SK-N-SH (cell line): ENCODE measurements around the gene SLC25A28. TPM values are rescaled to one million over a fixed set of nuclear protein-coding genes. Genes with fewer than 3 reads are reported as not detected.
"Not testable (repeated sequence)": the region's sequence is repeated elsewhere in the genome, so short reads cannot be mapped to it uniquely, and the experiment has no call there.

Experiments
- CTCF ChIA-PET: fragments of 300-600, 350-600 bp; formaldehyde crosslinking; extraction: SDS; loops from one replicate; lab custom pipeline; 2021; lab: Yijun Ruan, JAX
- POLR2A ChIA-PET: fragments of 350-600 bp; sonication (Branson Sonifier 250); formaldehyde crosslinking; extraction: SDS; loops from one replicate; lab custom pipeline; 2020; ENCODE audit warnings: antibody characterized with exemption, inconsistent platforms; lab: Yijun Ruan, JAX
- DNase-seq: peaks from one replicate; pipeline ENCODE4 v3.0.0; 2012
- H2AFZ ChIP-seq: fragments of 200-600 bp; sonication (generic); 2 replicates; pipeline ENCODE4 v1.8.1; 2016; ENCODE audit warnings: antibody characterized with exemption, mild to moderate bottlenecking, low read depth
- H3F3A ChIP-seq: fragments of 200-600 bp; sonication (generic); replicated peaks from 2 replicates; pipeline ENCODE3; 2016; ENCODE audit warnings: antibody characterized with exemption, mild to moderate bottlenecking; ENCODE audit not compliant: insufficient read depth
- H3K27ac ChIP-seq, 2 experiments: fragments of 200-500 bp in 1 of 2; fragments of 200-600 bp in 1 of 2; sonication (Bioruptor generic) in 1 of 2; sonication (generic), shearing (Covaris generic) in 1 of 2; 2 replicates each; pipeline versions ENCODE4 v1.5.1 to v1.6.1; 2014 to 2016; ENCODE audit warnings: low read depth in 2 of 2, inconsistent platforms in 1 of 2, low read length in 1 of 2, mild to moderate bottlenecking in 1 of 2, mixed read lengths in 1 of 2
- H3K27me3 ChIP-seq: fragments of 200-600 bp; sonication (generic), shearing (Covaris generic); 2 replicates; pipeline ENCODE4 v1.6.1; 2016; ENCODE audit warnings: mixed run types; ENCODE audit not compliant: insufficient read depth
- H3K36me3 ChIP-seq, 2 experiments: fragments of 200-500 bp in 1 of 2; fragments of 200-600 bp in 1 of 2; sonication (Bioruptor generic) in 1 of 2; sonication (generic) in 1 of 2; replicated peaks in 1 of 2; 2 replicates each; pipeline versions ENCODE3 to v1.5.1; 2014 to 2016; ENCODE audit warnings: low read length in 1 of 2, mild to moderate bottlenecking in 1 of 2; ENCODE audit not compliant: insufficient read depth in 2 of 2, control insufficient read depth in 1 of 2
- H3K4me1 ChIP-seq, 2 experiments: fragments of 200-500 bp in 1 of 2; fragments of 200-600 bp in 1 of 2; sonication (Bioruptor generic) in 1 of 2; sonication (generic), shearing (Covaris generic) in 1 of 2; 2 replicates each; pipeline versions ENCODE4 v1.5.1 to v1.6.1; 2014 to 2016; ENCODE audit warnings: low read depth in 1 of 2, low read length in 1 of 2, mixed run types in 1 of 2; ENCODE audit not compliant: insufficient read depth in 2 of 2, control insufficient read depth in 1 of 2
- H3K4me2 ChIP-seq: fragments of 200-600 bp; sonication (generic), shearing (Covaris generic); 2 replicates; pipeline ENCODE4 v1.6.1; 2017; ENCODE audit warnings: mixed run types
- H3K4me3 ChIP-seq, 2 experiments: fragments of 200-500 bp in 1 of 2; fragments of 200-600 bp in 1 of 2; sonication (Bioruptor generic) in 1 of 2; sonication (generic), shearing (Covaris generic) in 1 of 2; 2 replicates each; pipeline versions ENCODE4 v1.5.1 to v1.8.1; 2014 to 2016; ENCODE audit warnings: low read depth in 2 of 2, inconsistent platforms in 1 of 2, low read length in 1 of 2, mild to moderate bottlenecking in 1 of 2, mixed read lengths in 1 of 2, moderate library complexity in 1 of 2
- H3K79me2 ChIP-seq: fragments of 200-600 bp; sonication (generic); 2 replicates; pipeline ENCODE4 v1.8.1; 2017; ENCODE audit warnings: mild to moderate bottlenecking; ENCODE audit not compliant: insufficient read depth
- H3K9ac ChIP-seq: fragments of 200-600 bp; sonication (generic); 2 replicates; pipeline ENCODE4 v1.6.1; 2017; ENCODE audit warnings: mixed run types
- H3K9me2 ChIP-seq: fragments of 200-600 bp; sonication (generic); 2 replicates; pipeline ENCODE4 v1.6.1; 2017; ENCODE audit warnings: mixed run types
- H3K9me3 ChIP-seq: fragments of 200-600 bp; sonication (generic); 2 replicates; pipeline ENCODE4 v1.6.1; 2017; ENCODE audit warnings: mixed run types, mild to moderate bottlenecking, moderate library complexity
- H4K20me1 ChIP-seq: fragments of 200-600 bp; sonication (generic); 2 replicates; pipeline ENCODE4 v1.6.1; 2017; ENCODE audit warnings: mild to moderate bottlenecking, mixed run types; ENCODE audit not compliant: insufficient read depth
- CHD2 ChIP-seq: fragments of 150-350 bp; IDR thresholded peaks from 2 replicates; pipeline ENCODE4 v1.6.1; 2018; ENCODE audit warnings: low read length; ENCODE audit not compliant: partially characterized antibody
- ELF1 ChIP-seq: IDR thresholded peaks from 2 replicates; pipeline ENCODE4 v1.4.0; 2012
- FOSL2 ChIP-seq: IDR thresholded peaks from 2 replicates; pipeline ENCODE4 v1.4.0; 2012; ENCODE audit warnings: low read depth, mild to moderate bottlenecking, moderate library complexity, borderline replicate concordance
- FOXM1 ChIP-seq: IDR thresholded peaks from 2 replicates; pipeline ENCODE4 v1.4.0; 2012; ENCODE audit warnings: low read depth, mild to moderate bottlenecking
- GATA2 ChIP-seq: sonication (generic); formaldehyde crosslinking; IDR thresholded peaks from 2 replicates; pipeline ENCODE4 v1.5.0; 2020; ENCODE audit warnings: mild to moderate bottlenecking, missing genetic modification reagents
- PBX3 ChIP-seq: IDR thresholded peaks from 2 replicates; pipeline ENCODE4; 2012
- RAD21 ChIP-seq: IDR thresholded peaks from 2 replicates; pipeline ENCODE4 v1.6.1; 2012; ENCODE audit warnings: mild to moderate bottlenecking, low read length
- RCOR1 ChIP-seq: fragments of 150-350 bp; IDR thresholded peaks from 2 replicates; pipeline ENCODE4 v1.6.1; 2017; ENCODE audit warnings: antibody characterized with exemption, low read length
- REST ChIP-seq: IDR thresholded peaks from 2 replicates; pipeline ENCODE4 v1.6.1; 2012; ENCODE audit warnings: mild to moderate bottlenecking, low read depth, low read length, moderate library complexity
- SIN3A ChIP-seq: IDR thresholded peaks from 2 replicates; pipeline ENCODE4 v1.6.1; 2012; ENCODE audit warnings: low read depth, mild to moderate bottlenecking, low read length, moderate library complexity, borderline replicate concordance
- TCF12 ChIP-seq: IDR thresholded peaks from 2 replicates; pipeline ENCODE4 v1.4.0; 2012
- TEAD4 ChIP-seq: IDR thresholded peaks from 2 replicates; pipeline ENCODE4 v1.4.0; 2012; ENCODE audit warnings: mild to moderate bottlenecking, borderline replicate concordance; ENCODE audit not compliant: insufficient read depth
- WGBS: methylation state at CpG from one replicate; pipeline ENCODE4 v1.1.6; 2017; ENCODE audit warnings: low lambda C conversion rate; 5-methylcytosine and 5-hydroxymethylcytosine counted together
- polyA plus RNA-seq, 3 experiments: library from polyadenylated mRNA; depleted of rRNA; stranded (reverse); fragments of >200 nt; gene quantifications; 2 replicates each; pipeline ENCODE4 v1.2.3, GENCODE V29; 2012
- TF ChIP-seq, protein P1 (sequence below): fragments of 150-350 bp; IDR thresholded peaks from 2 replicates; pipeline ENCODE4 v1.6.1; 2017; ENCODE audit warnings: antibody characterized with exemption, low read length, low read depth, borderline replicate concordance

The SLC25A28 gene
- polyA plus RNA-seq, 1 of the 3 experiments (the other 2 are of a cell fraction): 23.8 TPM

GRCh38 chr10:99598011-99598410 lies 22.2 kb downstream of the SLC25A28 start (continued):
- TF ChIP-seq REST (no peak), FOSL2 (no peak)

- H3K9ac ChIP-seq, H3K4me1 ChIP-seq, DNase-seq, POLR2A ChIA-PET, H3K4me3 ChIP-seq, H3K9me2 ChIP-seq, H2AFZ ChIP-seq, H3K9me3 ChIP-seq, H4K20me1 ChIP-seq, H3K36me3 ChIP-seq, H3F3A ChIP-seq, H3K27ac ChIP-seq, H3K4me2 ChIP-seq, H3K79me2 ChIP-seq: not testable (repeated sequence)
- CTCF ChIA-PET: interaction anchor here (1.0 kb wide), 1 partner anchor 36 kb away, joined by 3 read pairs; no protein-coding TSS in a partner anchor
- H3K27me3 ChIP-seq: peaks cover 16% of the 10 kb centered on the region; the same call in 1 of the 2 replicates
- WGBS: 25% methylated on average over 4 of the region's 4 CpGs
Measured at GRCh38 chr10:99596708-99597107, 23.5 kb downstream of the SLC25A28 start.

DNA sequence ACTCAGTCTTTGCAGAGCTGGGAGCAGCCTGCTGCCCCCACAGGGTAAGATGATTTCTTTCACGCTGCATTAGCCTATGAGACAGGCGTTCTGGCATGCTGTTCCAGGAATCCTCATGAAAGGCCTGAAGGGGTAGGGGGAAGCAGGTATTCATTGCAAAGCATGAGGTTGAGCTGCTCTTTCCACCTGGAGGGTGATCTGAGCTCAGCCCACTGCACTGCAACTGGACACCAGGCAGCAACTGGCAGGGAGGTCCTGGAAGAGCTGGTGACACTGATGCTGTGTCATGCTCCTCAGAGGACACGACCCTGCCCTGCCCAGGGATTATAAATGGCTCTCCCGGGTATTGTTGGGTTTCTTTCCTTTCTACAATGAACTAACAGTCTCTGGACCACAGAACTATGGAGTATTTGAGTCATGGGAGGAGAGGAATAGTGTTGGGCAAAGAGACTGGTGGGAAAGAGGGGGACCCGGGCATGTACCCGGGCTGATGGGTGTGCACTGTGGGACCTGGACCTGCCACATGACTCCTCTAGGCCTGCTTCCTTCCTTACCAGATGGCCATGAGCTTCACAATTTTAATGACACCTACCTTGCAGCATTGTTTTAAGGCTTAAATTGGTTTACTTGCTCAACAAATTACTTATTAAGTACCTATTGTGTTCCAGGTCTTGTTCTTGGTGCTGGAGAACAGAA lies 24.3 kb downstream of the SLC25A28 start:
- ChIA-PET CTCF (interaction anchor here (1.0 kb wide), 2 partner anchors 35 to 44 kb away, joined by 3 to 4 read pairs; no protein-coding TSS in a partner anchor), POLR2A (no interaction called here)
- TF ChIP-seq RCOR1: no peak
- TF ChIP-seq TEAD4: no peak
- TF ChIP-seq SIN3A: no peak
- TF ChIP-seq PBX3: no peak
- no peak for TF ChIP-seq GATA2 (CRISPR knock-in tag)
- TF ChIP-seq FOXM1: no peak
- TF ChIP-seq, protein P1, sequence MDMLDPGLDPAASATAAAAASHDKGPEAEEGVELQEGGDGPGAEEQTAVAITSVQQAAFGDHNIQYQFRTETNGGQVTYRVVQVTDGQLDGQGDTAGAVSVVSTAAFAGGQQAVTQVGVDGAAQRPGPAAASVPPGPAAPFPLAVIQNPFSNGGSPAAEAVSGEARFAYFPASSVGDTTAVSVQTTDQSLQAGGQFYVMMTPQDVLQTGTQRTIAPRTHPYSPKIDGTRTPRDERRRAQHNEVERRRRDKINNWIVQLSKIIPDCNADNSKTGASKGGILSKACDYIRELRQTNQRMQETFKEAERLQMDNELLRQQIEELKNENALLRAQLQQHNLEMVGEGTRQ: no peak
- TF ChIP-seq CHD2: no peak
- TF ChIP-seq ELF1: no peak
- no peak for TF ChIP-seq TCF12
- no peak for TF ChIP-seq RAD21
- Histone ChIP-seq H3K36me3 (no peaks in the 10 kb centered on the region), H3K4me2 (no peak overlapping the region), H2AFZ (no peak overlapping the region), H3K4me3 (no peak overlapping the region), H3K9me2 (no peaks in the 10 kb centered on the region), H3K9me3 (no peaks in the 10 kb centered on the region), H4K20me1 (no peaks in the 10 kb centered on the region), H3K79me2 (no peaks in the 10 kb centered on the region), H3F3A (no peaks in the 10 kb centered on the region), H3K9ac (no peak overlapping the region), H3K4me1 (no peaks in the 10 kb centered on the region), H3K27me3 (peaks cover 22% of the 10 kb centered on the region; the same call in 1 of the 2 replicates), H3K27ac (no peak overlapping the region)
- DNase-seq: no peak
- 19% methylated on average over 6 of the region's 6 CpGs for WGBS
